Measurements from ENCODE around the gene ATP10B. TPM values are rescaled to one million over a fixed set of nuclear protein-coding genes. Genes with fewer than 3 reads are reported as not detected.

The ATP10B gene
- polyA plus RNA-seq, 3 donors: not detected

DNA sequence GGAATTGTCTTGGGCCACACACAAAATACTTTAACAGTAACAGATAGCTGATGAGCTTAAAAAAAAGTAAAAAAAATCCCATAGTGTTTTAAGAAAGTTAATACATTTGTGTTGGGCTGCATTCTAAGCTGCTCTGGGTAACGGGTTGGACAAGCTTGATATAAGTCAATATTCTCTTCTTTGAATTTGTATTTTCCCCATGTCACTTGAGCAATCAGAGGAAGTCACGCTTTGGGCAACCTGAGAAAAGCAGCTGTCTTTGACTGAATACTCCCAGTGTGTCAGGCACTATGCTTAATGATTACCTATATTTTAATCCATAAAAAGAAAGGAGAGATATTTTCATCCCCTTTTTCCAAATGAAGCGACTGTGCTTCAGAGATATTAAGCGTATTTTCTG is 84.9 kb downstream of the ATP10B start:
- no peaks in the 10 kb centered on the region for H4K20me1 ChIP-seq (ENCODE audit: insufficient read depth, low read length)
- no peaks in the 10 kb centered on the region for H3K4me1 ChIP-seq (ENCODE audit: control insufficient read depth in 1 of 2, insufficient read depth in 2 of 2, low read length in 2 of 2)
- intact Hi-C loops (cut with micrococcal nuclease): no loop called here
- H3K9ac ChIP-seq (ENCODE audit: insufficient read depth, low read length, poor library complexity, severe bottlenecking): no peak overlapping the region
- WGBS (ENCODE audit: insufficient coverage): no CpG with 5 or more reads among the region's 4 CpGs
- H3K4me2 ChIP-seq (replicated peaks; ENCODE audit: extremely low read depth, low read length, poor library complexity, severe bottlenecking): no peak overlapping the region
- Mint-ChIP-seq H3K9me3 (peaks cover 0 to 7% (median 2%) of the 10 kb centered on the region in 7 donors), H3K36me3 (no peaks in the 10 kb centered on the region), H3K4me1 (no peaks in the 10 kb centered on the region), H3K4me3 (no peak overlapping the region), H3K27ac (no peak overlapping the region), H3K27me3 (ENCODE audit: low read depth in 3 of 3) (peaks cover 4 to 8% (median 6%) of the 10 kb centered on the region in 3 donors)
- no peak overlapping the region for H2AFZ ChIP-seq (ENCODE audit: insufficient read depth, low read depth, low read length, poor library complexity, severe bottlenecking)
- TF ChIP-seq, protein P1, sequence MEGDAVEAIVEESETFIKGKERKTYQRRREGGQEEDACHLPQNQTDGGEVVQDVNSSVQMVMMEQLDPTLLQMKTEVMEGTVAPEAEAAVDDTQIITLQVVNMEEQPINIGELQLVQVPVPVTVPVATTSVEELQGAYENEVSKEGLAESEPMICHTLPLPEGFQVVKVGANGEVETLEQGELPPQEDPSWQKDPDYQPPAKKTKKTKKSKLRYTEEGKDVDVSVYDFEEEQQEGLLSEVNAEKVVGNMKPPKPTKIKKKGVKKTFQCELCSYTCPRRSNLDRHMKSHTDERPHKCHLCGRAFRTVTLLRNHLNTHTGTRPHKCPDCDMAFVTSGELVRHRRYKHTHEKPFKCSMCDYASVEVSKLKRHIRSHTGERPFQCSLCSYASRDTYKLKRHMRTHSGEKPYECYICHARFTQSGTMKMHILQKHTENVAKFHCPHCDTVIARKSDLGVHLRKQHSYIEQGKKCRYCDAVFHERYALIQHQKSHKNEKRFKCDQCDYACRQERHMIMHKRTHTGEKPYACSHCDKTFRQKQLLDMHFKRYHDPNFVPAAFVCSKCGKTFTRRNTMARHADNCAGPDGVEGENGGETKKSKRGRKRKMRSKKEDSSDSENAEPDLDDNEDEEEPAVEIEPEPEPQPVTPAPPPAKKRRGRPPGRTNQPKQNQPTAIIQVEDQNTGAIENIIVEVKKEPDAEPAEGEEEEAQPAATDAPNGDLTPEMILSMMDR (IDR thresholded peaks at IDR 0.05): no peak
- DNase-seq: no peak
- no peaks in the 10 kb centered on the region for H3K79me2 ChIP-seq (ENCODE audit: insufficient read depth, low read length)
- no peaks in the 10 kb centered on the region for H3K36me3 ChIP-seq (replicated peaks in 1 of 2; ENCODE audit: control insufficient read depth in 1 of 2, insufficient read depth in 2 of 2, low read length in 2 of 2)
- no peaks in the 10 kb centered on the region for H3K9me3 ChIP-seq (replicated peaks in 1 of 2; ENCODE audit: control insufficient read depth in 1 of 2, insufficient read depth in 1 of 2, low read length in 2 of 2)
- H3K4me3 ChIP-seq (replicated peaks in 1 of 3; ENCODE audit: low read depth in 2 of 3, low read length in 3 of 3): no peak overlapping the region
- no peaks in the 10 kb centered on the region for H3K27me3 ChIP-seq (ENCODE audit: control insufficient read depth in 2 of 2, insufficient read depth in 2 of 2, low read length in 2 of 2)
- H3K27ac ChIP-seq (ENCODE audit: low read depth in 1 of 2, low read length in 2 of 2): no peak overlapping the region

DNA sequence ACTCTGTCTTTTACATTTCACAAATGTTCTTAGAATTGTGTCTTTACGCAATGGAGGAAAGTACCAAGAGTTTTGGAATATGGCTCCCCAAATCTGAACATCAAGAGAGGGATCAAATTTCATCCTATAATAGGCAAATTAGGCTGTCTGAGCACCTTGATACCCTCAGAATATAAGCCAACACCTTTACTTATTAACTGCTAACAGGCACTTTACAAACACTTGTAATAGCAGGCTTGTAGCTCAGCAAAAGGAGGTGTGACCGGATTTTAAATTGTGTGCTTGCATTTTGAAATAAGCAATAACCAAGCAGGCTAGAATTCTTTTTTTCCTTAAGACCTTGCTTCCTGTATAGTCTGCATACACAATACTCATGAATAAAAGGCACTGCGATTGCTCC is 92.0 kb downstream of the ATP10B start:
- WGBS (ENCODE audit: insufficient coverage): no CpG with 5 or more reads among the region's 3 CpGs
- Histone ChIP-seq H3K9me3 (replicated peaks in 1 of 2; ENCODE audit: control insufficient read depth in 1 of 2, insufficient read depth in 1 of 2, low read length in 2 of 2) (no peaks in the 10 kb centered on the region), H3K4me2 (replicated peaks; ENCODE audit: extremely low read depth, low read length, poor library complexity, severe bottlenecking) (no peak overlapping the region), H3K4me3 (replicated peaks in 1 of 3; ENCODE audit: low read depth in 2 of 3, low read length in 3 of 3) (no peak overlapping the region), H3K27ac (ENCODE audit: low read depth in 1 of 2, low read length in 2 of 2) (no peak overlapping the region), H3K4me1 (ENCODE audit: control insufficient read depth in 1 of 2, insufficient read depth in 2 of 2, low read length in 2 of 2) (no peaks in the 10 kb centered on the region), H3K9ac (ENCODE audit: insufficient read depth, low read length, poor library complexity, severe bottlenecking) (no peak overlapping the region), H2AFZ (ENCODE audit: insufficient read depth, low read depth, low read length, poor library complexity, severe bottlenecking) (no peak overlapping the region), H3K27me3 (ENCODE audit: control insufficient read depth in 2 of 2, insufficient read depth in 2 of 2, low read length in 2 of 2) (no peaks in the 10 kb centered on the region), H3K79me2 (ENCODE audit: insufficient read depth, low read length) (no peaks in the 10 kb centered on the region), H3K36me3 (replicated peaks in 1 of 2; ENCODE audit: control insufficient read depth in 1 of 2, insufficient read depth in 2 of 2, low read length in 2 of 2) (no peaks in the 10 kb centered on the region), H4K20me1 (ENCODE audit: insufficient read depth, low read length) (no peaks in the 10 kb centered on the region)
- Mint-ChIP-seq H3K27me3 (ENCODE audit: low read depth in 3 of 3) (peaks cover 3 to 7% (median 6%) of the 10 kb centered on the region in 3 donors), H3K36me3 (no peaks in the 10 kb centered on the region), H3K4me3 (no peak overlapping the region), H3K27ac (no peak overlapping the region), H3K4me1 (no peaks in the 10 kb centered on the region), H3K9me3 (peaks cover 2 to 12% (median 9%) of the 10 kb centered on the region in 7 donors)
- intact Hi-C loops (cut with micrococcal nuclease): no loop called here
- TF ChIP-seq, protein P1 (IDR thresholded peaks at IDR 0.05): no peak
- DNase-seq: no peak

All from CD14-positive monocyte (primary cell).